ENCODE results near the gene C14orf93. TPM values are rescaled to one million over a fixed set of nuclear protein-coding genes. Genes with fewer than 3 reads are reported as not detected.
"Not testable (repeated sequence)": the region's sequence is repeated elsewhere in the genome, so short reads cannot be mapped to it uniquely, and the experiment has no call there.

Gene C14orf93
- total RNA-seq, 2 experiments from 2014 or later, result 11.4 to 11.6 TPM

GRCh38 chr14:23023022-23023794, 13.3 kb upstream of the C14orf93 start:
- peaks cover 17% of the 10 kb centered on the region for H3K4me1 Mint-ChIP-seq
- H3K36me3 Mint-ChIP-seq, result peaks cover 22% of the 10 kb centered on the region
- no peak overlapping the region for H3K4me3 Mint-ChIP-seq
- POLR2A ChIA-PET, result interaction anchor here (0.5 to 1.5 kb wide), 5 partner anchors 8 to 33 kb away, joined by 3 to 10 read pairs (median 3); partner anchors contain the start of gene PSMB5
- H3K9me3 Mint-ChIP-seq, result no peaks in the 10 kb centered on the region
- H3K27me3 Mint-ChIP-seq, result no peaks in the 10 kb centered on the region
- DNase-seq, result no peak
- peak; percentile 36 for ATAC-seq (ENCODE audit: low read depth)
- H3K27ac Mint-ChIP-seq, result no peak overlapping the region

GRCh38 chr14:23021889-23022442, 12.0 kb upstream of the C14orf93 start:
- POLR2A ChIA-PET, result no interaction called here
- ATAC-seq (ENCODE audit: low read depth), result no peak
- peaks cover 17% of the 10 kb centered on the region for H3K36me3 Mint-ChIP-seq
- H3K4me3 Mint-ChIP-seq, result no peak overlapping the region
- no peak for DNase-seq
- no peak overlapping the region for H3K27ac Mint-ChIP-seq
- H3K4me1 Mint-ChIP-seq, result peaks cover 12% of the 10 kb centered on the region
- no peaks in the 10 kb centered on the region for H3K27me3 Mint-ChIP-seq
- H3K9me3 Mint-ChIP-seq, result no peaks in the 10 kb centered on the region

DNA sequence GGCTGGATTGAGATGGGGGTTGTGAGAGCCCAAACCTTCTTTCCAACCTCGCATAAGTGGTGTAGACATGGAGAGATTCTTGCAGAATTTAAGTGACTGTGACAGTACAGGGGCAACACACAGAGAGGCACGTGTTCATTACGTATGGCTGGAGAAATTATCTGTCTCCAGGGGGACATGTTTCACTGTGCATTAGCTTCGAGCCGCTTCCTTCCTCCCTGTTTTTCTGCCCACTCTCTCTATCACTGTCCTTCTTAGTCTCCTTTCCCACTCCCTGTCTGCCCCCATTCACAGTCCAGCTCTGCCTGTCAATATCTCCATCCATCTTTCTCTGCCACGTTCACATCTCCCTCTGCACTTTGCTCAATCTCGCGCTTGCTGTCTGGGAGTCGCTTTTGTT, 11.5 kb upstream of the C14orf93 start:
- POLR2A ChIA-PET, result interaction anchor here (2.1 kb wide), 1 partner anchor 13 kb away, joined by 10 read pairs; the partner anchor contains the start of gene PSMB5
- H3K36me3 Mint-ChIP-seq, result peaks cover 17% of the 10 kb centered on the region

GRCh38 chr14:23020143-23021128, 10.5 kb upstream of the C14orf93 start:
- H3K4me1 Mint-ChIP-seq, result peaks cover 14% of the 10 kb centered on the region
- DNase-seq (no peak), ATAC-seq (ENCODE audit: low read depth) (no peak)
- H3K27ac Mint-ChIP-seq, result no peak overlapping the region
- H3K4me3 Mint-ChIP-seq, result no peak overlapping the region
- H3K9me3 Mint-ChIP-seq, result no peaks in the 10 kb centered on the region
- POLR2A ChIA-PET, result interaction anchor here (0.7 to 2.1 kb wide), 3 partner anchors 14 to 22 kb away, joined by 3 to 10 read pairs (median 7); partner anchors contain the start of gene PSMB5
- peaks cover 8% of the 10 kb centered on the region for H3K36me3 Mint-ChIP-seq
- no peaks in the 10 kb centered on the region for H3K27me3 Mint-ChIP-seq

More for the DNA sequence above, 11.5 kb upstream of the C14orf93 start:
- DNase-seq, result no peak
- peak overlapping the region; percentile 22 for H3K27ac Mint-ChIP-seq
- peak overlapping the region; percentile 18 for H3K4me3 Mint-ChIP-seq
- no peaks in the 10 kb centered on the region for H3K27me3 Mint-ChIP-seq
- no peaks in the 10 kb centered on the region for H3K9me3 Mint-ChIP-seq
- no peak for ATAC-seq (ENCODE audit: low read depth)
- peaks cover 12% of the 10 kb centered on the region for H3K4me1 Mint-ChIP-seq

GRCh38 chr14:23018107-23018506, 8.2 kb upstream of the C14orf93 start:
- Mint-ChIP-seq H3K4me1 (peaks cover 7% of the 10 kb centered on the region), H3K36me3 (no peaks in the 10 kb centered on the region), H3K4me3 (no peak overlapping the region), H3K27ac (no peak overlapping the region), H3K9me3 (no peaks in the 10 kb centered on the region), H3K27me3 (no peaks in the 10 kb centered on the region)
- DNase-seq (no peak), ATAC-seq (ENCODE audit: low read depth) (no peak)
- POLR2A ChIA-PET, result no interaction called here

GRCh38 chr14:23017091-23017490, 7.1 kb upstream of the C14orf93 start:
- no peak for ATAC-seq (ENCODE audit: low read depth)
- no peaks in the 10 kb centered on the region for H3K36me3 Mint-ChIP-seq
- no peaks in the 10 kb centered on the region for H3K27me3 Mint-ChIP-seq

DNA sequence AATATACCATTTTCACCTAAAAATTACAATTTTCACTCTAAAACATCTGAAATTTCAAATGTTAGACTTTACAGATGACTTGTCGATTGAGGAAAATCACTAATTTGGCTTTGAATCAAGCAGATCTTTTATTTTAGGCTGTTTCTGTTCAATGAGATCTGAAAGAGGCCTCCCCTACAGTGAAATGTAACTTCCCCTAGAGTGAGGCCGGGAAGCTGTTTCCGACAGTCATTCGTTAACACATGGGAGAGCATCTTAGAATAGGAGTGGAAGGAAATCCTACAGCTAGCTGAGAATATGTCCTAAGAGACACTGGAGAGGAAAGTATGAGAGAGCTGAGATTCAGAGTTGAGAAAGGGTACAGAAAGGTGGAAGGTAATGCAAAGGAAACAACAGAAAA, 5.7 kb upstream of the C14orf93 start:
- no peaks in the 10 kb centered on the region for H3K9me3 Mint-ChIP-seq
- no peaks in the 10 kb centered on the region for H3K27me3 Mint-ChIP-seq
- ATAC-seq (ENCODE audit: low read depth) (no peak), DNase-seq (no peak)
- H3K4me1 Mint-ChIP-seq, result peaks cover 4% of the 10 kb centered on the region
- no peak overlapping the region for H3K27ac Mint-ChIP-seq
- POLR2A ChIA-PET, result interaction anchor here (0.6 to 2.8 kb wide), 3 partner anchors 8 to 23 kb away, joined by 4 to 11 read pairs (median 5); no protein-coding TSS in a partner anchor
- H3K36me3 Mint-ChIP-seq, result no peaks in the 10 kb centered on the region
- H3K4me3 Mint-ChIP-seq, result peak overlapping the region; percentile 12

More at GRCh38 chr14:23017091-23017490, 7.1 kb upstream of the C14orf93 start:
- H3K27ac Mint-ChIP-seq, result no peak overlapping the region
- POLR2A ChIA-PET, result interaction anchor here (0.6 to 2.8 kb wide), 2 partner anchors 10 to 19 kb away, joined by 3 to 11 read pairs; no protein-coding TSS in a partner anchor
- H3K9me3 Mint-ChIP-seq, result no peaks in the 10 kb centered on the region
- DNase-seq, result no peak
- H3K4me3 Mint-ChIP-seq, result no peak overlapping the region
- peaks cover 2% of the 10 kb centered on the region for H3K4me1 Mint-ChIP-seq

DNA sequence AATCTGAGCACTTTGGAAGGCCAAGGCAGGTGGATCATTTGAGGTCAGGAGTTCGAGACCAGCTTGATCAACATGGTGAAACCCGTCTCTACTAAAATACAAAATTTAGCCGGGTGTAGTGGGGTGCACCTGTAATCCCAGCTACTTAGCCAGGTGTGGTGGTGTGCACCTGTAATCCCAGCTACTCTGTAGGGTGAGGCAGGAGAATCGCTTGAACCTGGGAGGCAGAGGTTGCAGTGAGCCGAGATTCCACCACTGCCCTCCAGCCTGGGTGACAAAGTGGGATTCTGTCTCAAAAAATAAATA, 3.8 kb upstream of the C14orf93 start:
- H3K4me3 Mint-ChIP-seq; ATAC-seq (ENCODE audit: low read depth); H3K9me3 Mint-ChIP-seq; H3K27me3 Mint-ChIP-seq; DNase-seq; H3K36me3 Mint-ChIP-seq; H3K27ac Mint-ChIP-seq: not testable (repeated sequence)
- POLR2A ChIA-PET, result interaction anchor here (0.8 to 1.8 kb wide), 2 partner anchors 16 to 21 kb away, joined by 3 to 4 read pairs; partner anchors contain the start of gene PSMB5
- peaks cover 15% of the 10 kb centered on the region for H3K4me1 Mint-ChIP-seq

DNA sequence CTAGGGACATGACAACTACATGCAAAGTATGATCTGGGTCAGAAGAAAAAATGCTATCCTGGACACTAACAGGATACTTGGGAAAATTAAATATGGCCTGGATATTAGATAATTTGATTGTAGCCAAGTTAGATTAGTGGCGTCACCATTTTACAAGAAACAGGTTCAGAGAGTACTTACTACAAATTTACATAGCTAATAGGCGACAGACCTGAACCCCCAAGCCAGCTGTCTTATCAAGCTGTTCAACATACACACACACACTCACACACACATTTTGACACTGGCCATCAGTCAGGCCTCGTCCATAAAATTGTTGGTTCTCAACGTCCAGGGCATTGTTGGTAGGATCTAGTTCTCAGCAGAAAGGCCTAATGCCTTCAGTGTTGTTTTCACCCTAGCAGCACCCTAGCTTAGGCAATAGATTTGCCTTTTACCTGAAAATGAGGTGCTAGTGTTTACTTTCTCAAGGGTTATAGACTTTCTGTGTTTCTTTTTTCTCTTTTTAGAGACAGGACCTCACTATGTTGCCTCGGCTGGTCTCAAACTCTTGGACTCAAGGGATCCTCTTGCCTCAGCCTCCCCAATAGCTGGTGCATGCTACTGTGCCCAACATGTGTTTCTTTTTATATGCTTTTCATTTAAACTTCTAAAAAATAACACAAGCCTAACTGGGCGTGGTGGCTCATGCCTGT, 3.3 kb upstream of the C14orf93 start:
- H3K4me1 Mint-ChIP-seq, result peaks cover 19% of the 10 kb centered on the region
- H3K4me3 Mint-ChIP-seq, result no peak overlapping the region
- no peaks in the 10 kb centered on the region for H3K9me3 Mint-ChIP-seq

GRCh38 chr14:23009483-23009938, 432 bp downstream of the C14orf93 start:
- POLR2A ChIA-PET, result interaction anchor here (1.3 kb wide), 1 partner anchor 25 kb away, joined by 4 read pairs; the partner anchor contains the start of gene PSMB5
- Mint-ChIP-seq H3K4me1 (peaks cover 34% of the 10 kb centered on the region), H3K9me3 (no peaks in the 10 kb centered on the region), H3K27me3 (no peaks in the 10 kb centered on the region), H3K27ac (peak overlapping the region; percentile 89), H3K36me3 (no peaks in the 10 kb centered on the region), H3K4me3 (peak overlapping the region; percentile 95)
- DNase-seq (no peak), ATAC-seq (ENCODE audit: low read depth) (no peak)

More for the DNA sequence above, 3.3 kb upstream of the C14orf93 start:
- Mint-ChIP-seq H3K27ac (no peak overlapping the region), H3K27me3 (no peaks in the 10 kb centered on the region), H3K36me3 (no peaks in the 10 kb centered on the region)
- no peak for DNase-seq
- no peak for ATAC-seq (ENCODE audit: low read depth)
- POLR2A ChIA-PET, result interaction anchor here (0.8 to 1.8 kb wide), 2 partner anchors 16 to 21 kb away, joined by 3 to 4 read pairs; partner anchors contain the start of gene PSMB5

DNA sequence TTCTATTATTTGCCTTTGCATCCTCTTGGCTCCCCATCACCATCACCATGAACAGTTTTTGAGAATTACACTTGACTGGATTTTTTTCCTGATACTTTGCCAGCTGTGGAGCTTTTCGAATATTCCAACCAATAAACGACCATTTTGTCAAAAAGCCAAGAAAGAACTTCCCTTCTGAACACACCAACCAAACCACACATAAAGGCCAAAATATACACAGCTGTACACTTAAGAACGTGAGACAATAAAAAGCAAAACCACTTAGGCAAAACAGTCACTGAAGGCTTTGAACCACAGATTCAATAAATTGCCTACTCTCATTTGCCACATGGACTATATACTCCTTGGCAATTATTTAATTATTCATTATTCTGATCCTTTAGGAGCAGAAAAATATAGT, 1.1 kb downstream of the C14orf93 start:
- peak overlapping the region; percentile 73 for H3K27ac Mint-ChIP-seq
- no peaks in the 10 kb centered on the region for H3K9me3 Mint-ChIP-seq
- no peaks in the 10 kb centered on the region for H3K36me3 Mint-ChIP-seq
- peak overlapping the region; percentile 95 for H3K4me3 Mint-ChIP-seq
- ATAC-seq (ENCODE audit: low read depth) (no peak), DNase-seq (no peak)
- POLR2A ChIA-PET, result interaction anchor here (1.1 to 1.3 kb wide), 2 partner anchors 14 to 26 kb away, joined by 3 to 4 read pairs; partner anchors contain the start of gene PSMB5
- peaks cover 34% of the 10 kb centered on the region for H3K4me1 Mint-ChIP-seq
- H3K27me3 Mint-ChIP-seq, result no peaks in the 10 kb centered on the region

Measured in activated naive CD8-positive, alpha-beta T cell treated with anti-CD3 and anti-CD28 coated beads, Interleukin-2, amount 10 ng/mL, durations not matched to agents 7 days and 5 days (primary cell).